Measurements from ENCODE around the gene AQP10.

DNA sequence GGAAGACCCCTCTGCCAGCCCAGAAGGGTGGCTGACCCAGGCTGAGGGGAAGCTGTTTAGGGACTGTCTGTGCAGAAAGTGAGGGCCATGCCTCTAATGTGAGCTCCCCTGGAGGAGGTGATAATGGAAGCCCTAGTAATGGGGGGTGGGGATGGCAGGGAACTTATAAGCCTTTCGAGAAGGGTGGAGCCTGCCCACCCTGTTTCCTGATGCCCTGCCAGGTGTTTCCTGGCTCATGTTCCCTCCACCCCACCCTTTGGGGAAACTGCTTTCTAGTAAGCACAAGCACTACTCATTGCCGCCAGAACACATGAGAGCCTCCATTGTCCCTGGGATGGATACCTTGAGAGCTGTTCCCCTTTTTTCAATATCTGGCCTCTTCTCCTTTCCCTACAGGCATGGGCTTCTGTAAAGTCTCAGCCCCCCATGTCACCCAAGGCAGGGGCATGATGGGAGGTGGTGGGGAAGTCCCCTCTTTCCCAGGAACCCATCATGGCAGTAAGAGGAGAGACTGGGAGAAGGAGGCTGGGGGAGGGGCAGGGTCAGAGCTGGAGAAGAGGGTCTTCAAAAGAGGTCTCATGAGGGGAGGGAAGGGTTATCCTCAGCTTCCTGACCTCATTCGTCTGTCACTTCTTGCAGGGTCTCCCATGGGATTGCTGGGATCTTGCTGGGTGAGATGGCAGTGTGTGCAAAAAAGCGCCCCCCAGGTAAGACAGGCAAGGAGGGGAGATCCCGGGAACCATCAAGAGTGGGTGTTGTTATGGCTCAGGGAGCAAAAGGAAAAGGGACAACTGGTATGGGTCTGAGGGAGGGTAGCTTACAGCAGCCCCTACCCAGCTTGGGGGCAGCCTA, 6.8 kb downstream of the AQP10 start:
- TF ChIP-seq, protein P1, sequence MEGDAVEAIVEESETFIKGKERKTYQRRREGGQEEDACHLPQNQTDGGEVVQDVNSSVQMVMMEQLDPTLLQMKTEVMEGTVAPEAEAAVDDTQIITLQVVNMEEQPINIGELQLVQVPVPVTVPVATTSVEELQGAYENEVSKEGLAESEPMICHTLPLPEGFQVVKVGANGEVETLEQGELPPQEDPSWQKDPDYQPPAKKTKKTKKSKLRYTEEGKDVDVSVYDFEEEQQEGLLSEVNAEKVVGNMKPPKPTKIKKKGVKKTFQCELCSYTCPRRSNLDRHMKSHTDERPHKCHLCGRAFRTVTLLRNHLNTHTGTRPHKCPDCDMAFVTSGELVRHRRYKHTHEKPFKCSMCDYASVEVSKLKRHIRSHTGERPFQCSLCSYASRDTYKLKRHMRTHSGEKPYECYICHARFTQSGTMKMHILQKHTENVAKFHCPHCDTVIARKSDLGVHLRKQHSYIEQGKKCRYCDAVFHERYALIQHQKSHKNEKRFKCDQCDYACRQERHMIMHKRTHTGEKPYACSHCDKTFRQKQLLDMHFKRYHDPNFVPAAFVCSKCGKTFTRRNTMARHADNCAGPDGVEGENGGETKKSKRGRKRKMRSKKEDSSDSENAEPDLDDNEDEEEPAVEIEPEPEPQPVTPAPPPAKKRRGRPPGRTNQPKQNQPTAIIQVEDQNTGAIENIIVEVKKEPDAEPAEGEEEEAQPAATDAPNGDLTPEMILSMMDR (IDR thresholded peaks at IDR 0.05): no peak
- no peak for TF ChIP-seq POLR2A (IDR thresholded peaks at IDR 0.05)
